CD14-positive monocyte (primary cell): ENCODE measurements around the gene UBE3D. TPM values are rescaled to one million over a fixed set of nuclear protein-coding genes. Genes with fewer than 3 reads are reported as not detected.

Experiments used
- DNase-seq, 3 donors: peaks; one replicate each; pipeline ENCODE4 v3.0.0-alpha.2; 2011 to 2022
- H2AFZ ChIP-seq: 2 replicates; pipeline ENCODE4 v1.6.0; 2012; ENCODE audit warnings: mild to moderate bottlenecking, low read depth, low read length, inconsistent platforms; ENCODE audit not compliant: insufficient read depth, poor library complexity, severe bottlenecking
- H3K27ac ChIP-seq, 2 donors: 1 replicate in 1 of 2; 2 replicates in 1 of 2; pipeline ENCODE4 v1.5.1; 2012 to 2013; ENCODE audit warnings: low read length in 2 of 2, control low read depth in 1 of 2, inconsistent platforms in 1 of 2, low read depth in 1 of 2, mild to moderate bottlenecking in 1 of 2
- H3K27me3 ChIP-seq, 2 donors: one replicate each; pipeline versions ENCODE4 v1.6.0 to v1.6.1; 2011 to 2013; ENCODE audit warnings: low read length in 2 of 2; ENCODE audit not compliant: control insufficient read depth in 2 of 2, insufficient read depth in 2 of 2
- H3K36me3 ChIP-seq, 2 donors: replicated peaks in 1 of 2; 1 replicate in 1 of 2; 2 replicates in 1 of 2; pipeline versions ENCODE4 v1.5.1 to v1.6.1; 2012 to 2013; ENCODE audit warnings: low read length in 2 of 2, control low read depth in 1 of 2, inconsistent platforms in 1 of 2, mild to moderate bottlenecking in 1 of 2; ENCODE audit not compliant: insufficient read depth in 2 of 2, control insufficient read depth in 1 of 2
- H3K4me1 ChIP-seq, 2 donors: 1 replicate in 1 of 2; 2 replicates in 1 of 2; pipeline versions ENCODE4 v1.5.1 to v1.6.1; 2012 to 2013; ENCODE audit warnings: low read length in 2 of 2, control low read depth in 1 of 2, inconsistent platforms in 1 of 2, mild to moderate bottlenecking in 1 of 2, moderate library complexity in 1 of 2; ENCODE audit not compliant: insufficient read depth in 2 of 2, control insufficient read depth in 1 of 2
- H3K4me2 ChIP-seq: replicated peaks from 2 replicates; pipeline ENCODE3; 2012; ENCODE audit warnings: low read length, moderate library complexity, mild to moderate bottlenecking; ENCODE audit not compliant: poor library complexity, severe bottlenecking; ENCODE audit errors: extremely low read depth
- H3K4me3 ChIP-seq, 3 experiments: fragments of 200-600 bp in 1 of 3; sonication (generic) in 1 of 3; replicated peaks in 1 of 3; 1 replicate in 2 of 3; 2 replicates in 1 of 3; pipeline ENCODE4 v1.5.1; 2011 to 2013; ENCODE audit warnings: low read length in 3 of 3, mild to moderate bottlenecking in 3 of 3, control low read depth in 2 of 3, low read depth in 2 of 3, inconsistent platforms in 1 of 3, moderate library complexity in 1 of 3
- H3K79me2 ChIP-seq: 2 replicates; pipeline ENCODE4 v1.6.0; 2012; ENCODE audit warnings: mild to moderate bottlenecking, control low read depth, inconsistent platforms, low read length, moderate library complexity; ENCODE audit not compliant: insufficient read depth
- H3K9ac ChIP-seq: 2 replicates; pipeline ENCODE4 v1.6.0; 2017; ENCODE audit warnings: low read length, mild to moderate bottlenecking; ENCODE audit not compliant: insufficient read depth, poor library complexity, severe bottlenecking
- H3K9me3 ChIP-seq, 2 donors: replicated peaks in 1 of 2; 1 replicate in 1 of 2; 2 replicates in 1 of 2; pipeline versions ENCODE4 v1.5.1 to v1.6.1; 2012 to 2013; ENCODE audit warnings: low read length in 2 of 2, control low read depth in 1 of 2; ENCODE audit not compliant: control insufficient read depth in 1 of 2, insufficient read depth in 1 of 2
- H4K20me1 ChIP-seq: 2 replicates; pipeline ENCODE4 v1.6.0; 2012; ENCODE audit warnings: mild to moderate bottlenecking, low read length, control low read depth, moderate library complexity; ENCODE audit not compliant: insufficient read depth
- H3K27ac Mint-ChIP-seq, 7 donors: one replicate each; pipeline ENCODE4 v1.8.0; 2020; ENCODE audit warnings: mild to moderate bottlenecking in 7 of 7, mixed read lengths in 7 of 7, moderate library complexity in 6 of 7, inconsistent platforms in 2 of 7
- H3K27me3 Mint-ChIP-seq, 3 donors: one replicate each; pipeline ENCODE4 v1.8.0; 2021 to 2022; ENCODE audit warnings: low read depth in 3 of 3, mild to moderate bottlenecking in 3 of 3, mixed read lengths in 3 of 3, moderate library complexity in 3 of 3, inconsistent platforms in 1 of 3
- H3K36me3 Mint-ChIP-seq, 2 donors: one replicate each; pipeline ENCODE4 v1.8.0; 2020; ENCODE audit warnings: mixed read lengths in 2 of 2, inconsistent platforms in 1 of 2, mild to moderate bottlenecking in 1 of 2
- H3K4me1 Mint-ChIP-seq: one replicate; pipeline ENCODE4 v1.8.0; 2020; ENCODE audit warnings: mild to moderate bottlenecking, mixed read lengths
- H3K4me3 Mint-ChIP-seq, 2 donors: one replicate each; pipeline ENCODE4 v1.8.0; 2020; ENCODE audit warnings: mild to moderate bottlenecking in 2 of 2, mixed read lengths in 2 of 2, moderate library complexity in 1 of 2
- H3K9me3 Mint-ChIP-seq, 7 donors: one replicate each; pipeline ENCODE4 v1.8.0; 2020 to 2022; ENCODE audit warnings: mixed read lengths in 7 of 7, mild to moderate bottlenecking in 6 of 7, moderate library complexity in 6 of 7, inconsistent platforms in 2 of 7
- WGBS: methylation state at CpG from one replicate; pipeline ENCODE4 v1.1.5; 2013; ENCODE audit warnings: missing lambda C conversion rate; ENCODE audit not compliant: insufficient coverage; 5-methylcytosine and 5-hydroxymethylcytosine counted together
- intact Hi-C, 2 donors: fragments of 100-400 bp; cut with micrococcal nuclease; formaldehyde crosslinking; loops; one replicate each; pipeline versions ENCODE4 v1.15.0 to v1.15.1; 2023
- polyA plus RNA-seq, 3 donors: library from polyadenylated mRNA; depleted of rRNA in 1 of 3; unstranded in 2 of 3; stranded (reverse) in 1 of 3; fragments of 300-500 nt in 2 of 3; fragments of >200 nt in 1 of 3; fragmentation: Illumina TruSeq in 2 of 3; gene quantifications; 1 replicate in 2 of 3; 2 replicates in 1 of 3; pipeline ENCODE4 v1.2.3, GENCODE V29; 2012 to 2021
- TF ChIP-seq, protein P1 (sequence below): fragments of 200-600 bp; IDR thresholded peaks from one replicate; pipeline ENCODE4 v1.8.0; 2022; ENCODE audit warnings: antibody characterized with exemption, mild to moderate bottlenecking

Gene UBE3D
- polyA plus RNA-seq, 3 donors, result 0.61 to 1.7 (median 1.1) TPM

DNA sequence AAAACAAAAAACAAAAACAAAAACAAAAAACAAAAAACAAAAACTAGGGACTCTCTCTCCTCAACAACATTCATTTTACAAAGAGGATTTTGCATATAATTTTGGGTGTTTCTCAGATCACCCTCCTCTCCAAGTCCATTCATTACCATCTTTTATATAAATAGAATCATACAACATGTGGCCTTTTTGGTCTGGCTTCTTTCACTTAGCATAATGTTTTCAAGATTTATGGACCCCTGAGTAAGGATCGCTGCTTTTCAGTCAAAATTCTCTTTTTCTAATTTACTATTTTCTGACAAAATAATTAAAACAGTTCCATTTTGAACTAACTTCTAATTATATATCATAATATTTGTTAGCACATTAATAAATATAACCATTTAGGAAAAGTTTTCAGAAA, 94.8 kb downstream of the UBE3D start:
- no peak overlapping the region for H3K27ac ChIP-seq
- H3K9me3 ChIP-seq, result no peaks in the 10 kb centered on the region
- H3K27me3 Mint-ChIP-seq, result peaks cover 0 to 2% (median 1%) of the 10 kb centered on the region in 3 donors
- intact Hi-C loops, result no loop called here
- peaks cover 0 to 3% (median 0%) of the 10 kb centered on the region in 7 donors for H3K9me3 Mint-ChIP-seq
- H4K20me1 ChIP-seq, result no peaks in the 10 kb centered on the region
- H2AFZ ChIP-seq, result no peak overlapping the region
- H3K27ac Mint-ChIP-seq, result no peak overlapping the region
- no CpG with 5 or more reads among the region's 1 CpG for WGBS
- H3K36me3 ChIP-seq, result no peaks in the 10 kb centered on the region
- H3K9ac ChIP-seq, result no peak overlapping the region
- H3K4me1 Mint-ChIP-seq, result no peaks in the 10 kb centered on the region
- H3K79me2 ChIP-seq, result no peaks in the 10 kb centered on the region
- H3K36me3 Mint-ChIP-seq, result no peaks in the 10 kb centered on the region
- no peaks in the 10 kb centered on the region for H3K4me1 ChIP-seq
- H3K4me3 Mint-ChIP-seq, result no peak overlapping the region
- no peak for DNase-seq
- TF ChIP-seq, protein P1, sequence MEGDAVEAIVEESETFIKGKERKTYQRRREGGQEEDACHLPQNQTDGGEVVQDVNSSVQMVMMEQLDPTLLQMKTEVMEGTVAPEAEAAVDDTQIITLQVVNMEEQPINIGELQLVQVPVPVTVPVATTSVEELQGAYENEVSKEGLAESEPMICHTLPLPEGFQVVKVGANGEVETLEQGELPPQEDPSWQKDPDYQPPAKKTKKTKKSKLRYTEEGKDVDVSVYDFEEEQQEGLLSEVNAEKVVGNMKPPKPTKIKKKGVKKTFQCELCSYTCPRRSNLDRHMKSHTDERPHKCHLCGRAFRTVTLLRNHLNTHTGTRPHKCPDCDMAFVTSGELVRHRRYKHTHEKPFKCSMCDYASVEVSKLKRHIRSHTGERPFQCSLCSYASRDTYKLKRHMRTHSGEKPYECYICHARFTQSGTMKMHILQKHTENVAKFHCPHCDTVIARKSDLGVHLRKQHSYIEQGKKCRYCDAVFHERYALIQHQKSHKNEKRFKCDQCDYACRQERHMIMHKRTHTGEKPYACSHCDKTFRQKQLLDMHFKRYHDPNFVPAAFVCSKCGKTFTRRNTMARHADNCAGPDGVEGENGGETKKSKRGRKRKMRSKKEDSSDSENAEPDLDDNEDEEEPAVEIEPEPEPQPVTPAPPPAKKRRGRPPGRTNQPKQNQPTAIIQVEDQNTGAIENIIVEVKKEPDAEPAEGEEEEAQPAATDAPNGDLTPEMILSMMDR, result no peak
- H3K4me3 ChIP-seq, result no peak overlapping the region
- H3K27me3 ChIP-seq, result no peaks in the 10 kb centered on the region
- no peak overlapping the region for H3K4me2 ChIP-seq

DNA sequence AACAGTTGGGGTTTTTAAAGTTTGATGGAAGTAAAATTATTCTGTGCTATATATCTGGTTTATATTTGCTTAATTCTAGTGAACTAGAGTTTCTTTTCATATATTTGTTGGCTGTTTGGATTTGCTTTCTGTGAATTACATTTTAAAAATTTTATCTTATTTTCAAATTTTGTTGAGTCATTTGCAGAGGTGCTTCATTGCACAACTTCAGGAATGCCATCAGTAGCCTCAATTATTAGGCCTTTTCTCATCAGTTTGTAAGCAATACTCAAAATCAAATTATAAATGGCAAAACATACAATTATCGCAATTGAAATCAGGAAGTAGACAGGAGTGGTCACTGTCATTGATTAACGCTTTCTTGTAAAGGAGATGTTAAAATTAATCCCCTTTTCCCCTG, 96.9 kb downstream of the UBE3D start:
- TF ChIP-seq, protein P1, result no peak
- no peak for DNase-seq
- no peaks in the 10 kb centered on the region for H3K4me1 Mint-ChIP-seq
- peaks cover 0 to 9% (median 0%) of the 10 kb centered on the region in 7 donors for H3K9me3 Mint-ChIP-seq
- H3K36me3 ChIP-seq, result no peaks in the 10 kb centered on the region
- H3K79me2 ChIP-seq, result no peaks in the 10 kb centered on the region
- no peak overlapping the region for H3K27ac Mint-ChIP-seq
- H3K4me3 Mint-ChIP-seq, result no peak overlapping the region
- no CpG with 5 or more reads among the region's 2 CpGs for WGBS
- no peak overlapping the region for H3K4me2 ChIP-seq
- no peak overlapping the region for H2AFZ ChIP-seq
- no peak overlapping the region for H3K27ac ChIP-seq
- no peaks in the 10 kb centered on the region for H3K4me1 ChIP-seq
- no peaks in the 10 kb centered on the region for H3K36me3 Mint-ChIP-seq
- no peak overlapping the region for H3K4me3 ChIP-seq
- no peaks in the 10 kb centered on the region for H3K27me3 ChIP-seq
- H3K9me3 ChIP-seq, result no peaks in the 10 kb centered on the region
- H3K27me3 Mint-ChIP-seq, result peaks cover 0 to 2% (median 1%) of the 10 kb centered on the region in 3 donors
- H4K20me1 ChIP-seq, result no peaks in the 10 kb centered on the region
- H3K9ac ChIP-seq, result no peak overlapping the region
- intact Hi-C loops, result no loop called here
